ENCODE measurements around the gene MRPL22.
"Not testable (repeated sequence)": the region's sequence is repeated elsewhere in the genome, so short reads cannot be mapped to it uniquely, and the experiment has no call there.

MRPL22 gene

GRCh38 chr5:154989626-154990025 is 48.8 kb downstream of the MRPL22 start:
- in situ Hi-C loops (cut with MboI; ENCODE audit: low sequenced_read_pairs), result no loop called here

- in situ Hi-C loops (cut with MboI; ENCODE audit: low sequenced_read_pairs), result no loop called here
Observed at GRCh38 chr5:154993461-154993860, 52.6 kb downstream of the MRPL22 start.

GRCh38 chr5:154995679-154996078 is 54.8 kb downstream of the MRPL22 start:
- in situ Hi-C loops (cut with MboI; ENCODE audit: low sequenced_read_pairs), result no loop called here

GRCh38 chr5:154997746-154998145 is 56.9 kb downstream of the MRPL22 start:
- in situ Hi-C loops (cut with MboI; ENCODE audit: low sequenced_read_pairs), result no loop called here

- in situ Hi-C loops (cut with MboI; ENCODE audit: low sequenced_read_pairs), result no loop called here
Observed at GRCh38 chr5:154999865-155000264, 59.0 kb downstream of the MRPL22 start.

- in situ Hi-C loops (cut with MboI; ENCODE audit: low sequenced_read_pairs), result no loop called here
Observed at GRCh38 chr5:155001523-155001922, 60.6 kb downstream of the MRPL22 start.

GRCh38 chr5:155002722-155003121 is 61.8 kb downstream of the MRPL22 start:
- in situ Hi-C loops (cut with MboI; ENCODE audit: low sequenced_read_pairs), result not testable (repeated sequence)

GRCh38 chr5:155004138-155004744 is 63.4 kb downstream of the MRPL22 start:
- in situ Hi-C loops (cut with MboI; ENCODE audit: low sequenced_read_pairs), result no loop called here

- in situ Hi-C loops (cut with MboI; ENCODE audit: low sequenced_read_pairs), result not testable (repeated sequence)
Observed at GRCh38 chr5:155006265-155006664, 65.4 kb downstream of the MRPL22 start.

- in situ Hi-C loops (cut with MboI; ENCODE audit: low sequenced_read_pairs), result no loop called here
Observed at GRCh38 chr5:155008669-155009068, 67.8 kb downstream of the MRPL22 start.

- in situ Hi-C loops (cut with MboI; ENCODE audit: low sequenced_read_pairs), result no loop called here
Observed at GRCh38 chr5:155010881-155011280, 70.0 kb downstream of the MRPL22 start.

GRCh38 chr5:155013526-155013925 is 72.7 kb downstream of the MRPL22 start, which contains the start of gene KIF4B:
Gene KIF4B (plus strand): TSS chr5:155013755. CDS start chr5:155013860, 105 bp downstream.
- in situ Hi-C loops (cut with MboI; ENCODE audit: low sequenced_read_pairs), result no loop called here

- in situ Hi-C loops (cut with MboI; ENCODE audit: low sequenced_read_pairs), result no loop called here
Observed at GRCh38 chr5:155015239-155015638, 74.4 kb downstream of the MRPL22 start.

- in situ Hi-C loops (cut with MboI; ENCODE audit: low sequenced_read_pairs), result no loop called here
Observed at GRCh38 chr5:155017610-155018009, 76.7 kb downstream of the MRPL22 start.

All from hTERT RPE-1 (cell line).